ENCODE results near the gene TMEM132C.
"Not testable (repeated sequence)": the region's sequence is repeated elsewhere in the genome, so short reads cannot be mapped to it uniquely, and the experiment has no call there.

TMEM132C gene

GRCh38 chr12:128424931-128425431 is 158.0 kb downstream of the TMEM132C start:
- no peak for DNase-seq

GRCh38 chr12:128425666-128426331 is 158.8 kb downstream of the TMEM132C start:
- no peak for DNase-seq

- DNase-seq, result no peak
Observed at GRCh38 chr12:128426511-128426910, 159.5 kb downstream of the TMEM132C start.

GRCh38 chr12:128439796-128440195 is 172.8 kb downstream of the TMEM132C start:
- no peak for DNase-seq

GRCh38 chr12:128442096-128442495 is 175.1 kb downstream of the TMEM132C start:
- no peak for DNase-seq

GRCh38 chr12:128444598-128444997 is 177.6 kb downstream of the TMEM132C start:
- DNase-seq, result no peak

- DNase-seq, result no peak
Observed at GRCh38 chr12:128445415-128446127, 178.6 kb downstream of the TMEM132C start.

- DNase-seq, result no peak
Observed at GRCh38 chr12:128449146-128449894, 182.3 kb downstream of the TMEM132C start.

GRCh38 chr12:128450810-128451209 is 183.8 kb downstream of the TMEM132C start:
- DNase-seq, result no peak

GRCh38 chr12:128455851-128456250 is 188.9 kb downstream of the TMEM132C start:
- DNase-seq, result peak; percentile 40

GRCh38 chr12:128456922-128457321 is 190.0 kb downstream of the TMEM132C start:
- DNase-seq, result no peak

GRCh38 chr12:128458301-128458974 is 191.5 kb downstream of the TMEM132C start:
- DNase-seq, result no peak

- DNase-seq, result no peak
Observed at GRCh38 chr12:128459067-128459466, 192.1 kb downstream of the TMEM132C start.

- DNase-seq, result no peak
Observed at GRCh38 chr12:128463881-128464280, 196.9 kb downstream of the TMEM132C start.

GRCh38 chr12:128467882-128468281 is 200.9 kb downstream of the TMEM132C start:
- no peak for DNase-seq

GRCh38 chr12:128468926-128469325 is 202.0 kb downstream of the TMEM132C start:
- no peak for DNase-seq

- DNase-seq, result no peak
Observed at GRCh38 chr12:128471491-128471890, 204.5 kb downstream of the TMEM132C start.

GRCh38 chr12:128474916-128475315 is 207.9 kb downstream of the TMEM132C start:
- DNase-seq, result no peak

GRCh38 chr12:128476266-128476665 is 209.3 kb downstream of the TMEM132C start:
- no peak for DNase-seq

GRCh38 chr12:128483526-128484255 is 216.7 kb downstream of the TMEM132C start:
- no peak for DNase-seq

GRCh38 chr12:128497376-128497775 is 230.4 kb downstream of the TMEM132C start:
- not testable (repeated sequence) for DNase-seq

- no peak for DNase-seq
Observed at GRCh38 chr12:128507470-128507869, 240.5 kb downstream of the TMEM132C start.

All from NCI-H524 treated with DMSO at 0.1 percent for 48 hours (cell line).